CD4-positive, alpha-beta T cell treated with Interleukin-21 for 1 hour (primary cell): ENCODE measurements around the gene LOXL1.

ENCODE experiments used
- DNase-seq: peaks from one replicate; pipeline ENCODE4 v3.0.0-alpha.2; 2020

LOXL1 gene

GRCh38 chr15:73994912-73995622 is 68.8 kb downstream of the LOXL1 start:
- DNase-seq: peak; percentile 35

GRCh38 chr15:73996267-73996666 is 70.0 kb downstream of the LOXL1 start:
- no peak for DNase-seq

GRCh38 chr15:73996939-73997338 is 70.7 kb downstream of the LOXL1 start:
- DNase-seq: peak; percentile 61

GRCh38 chr15:73997986-73998385 is 71.7 kb downstream of the LOXL1 start:
- no peak for DNase-seq
